HG03095 (cell line): ENCODE data around the gene PLIN5.
"Not testable (repeated sequence)": the region's sequence is repeated elsewhere in the genome, so short reads cannot be mapped to it uniquely, and the experiment has no call there.

Experiments used
- ATAC-seq: cut with Tn5 transposase; IDR thresholded peaks from one replicate; pipeline ENCODE4 v1.9.1; 2021; ENCODE audit warnings: moderate library complexity; ENCODE audit not compliant: unreplicated experiment

Gene PLIN5

DNA sequence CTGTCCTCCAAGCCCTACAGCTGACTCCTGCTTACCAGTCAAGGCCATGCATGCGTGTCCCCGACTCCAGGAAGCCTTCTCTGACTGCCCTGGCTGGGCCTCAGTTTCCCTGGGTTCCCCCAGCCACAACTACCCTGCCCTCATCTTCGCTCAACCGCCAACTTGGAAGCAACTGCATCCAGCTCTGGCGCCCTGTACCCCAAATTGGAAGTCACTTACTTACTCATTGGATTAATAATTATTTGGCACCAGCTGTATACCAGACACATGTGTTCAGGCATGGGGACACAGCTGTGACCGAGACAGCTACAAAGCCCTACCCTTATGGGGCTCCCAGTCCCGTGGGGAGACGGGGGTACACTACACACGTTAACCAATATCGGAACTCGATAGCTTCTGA, 35.4 kb upstream of the PLIN5 start:
- ATAC-seq, result no peak

- no peak for ATAC-seq
These were observed 33.9 kb upstream of the PLIN5 start for GRCh38 chr19:4568886-4569285.

GRCh38 chr19:4567584-4568071, 32.6 kb upstream of the PLIN5 start:
- ATAC-seq, result no peak

GRCh38 chr19:4566402-4567051, 31.5 kb upstream of the PLIN5 start:
- no peak for ATAC-seq

DNA sequence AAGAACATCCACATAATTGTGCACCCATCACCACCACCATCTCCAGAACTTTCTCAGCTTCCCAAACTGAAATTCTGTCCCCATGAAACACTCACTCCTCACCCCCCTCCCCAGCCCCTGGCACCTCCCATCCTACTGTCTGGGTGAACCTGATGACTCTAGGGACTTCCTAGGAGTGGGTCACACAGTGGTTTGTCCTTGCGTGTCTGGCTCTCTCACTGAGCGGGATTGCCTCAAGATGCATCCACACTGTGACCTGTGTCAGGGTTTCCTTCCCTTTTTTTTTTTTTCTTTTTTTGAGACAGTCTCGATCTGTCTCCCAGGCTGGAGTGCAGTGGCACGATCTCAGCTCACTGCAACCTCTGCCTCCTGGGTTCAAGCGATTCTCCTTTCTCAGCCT, 28.5 kb upstream of the PLIN5 start:
- ATAC-seq, result not testable (repeated sequence)

GRCh38 chr19:4562085-4562484, 27.1 kb upstream of the PLIN5 start:
- ATAC-seq, result not testable (repeated sequence)

- ATAC-seq, result no peak
These were observed 24.5 kb upstream of the PLIN5 start, which contains the start of gene SEMA6B for GRCh38 chr19:4559569-4559968. TSS of gene SEMA6B (minus strand) at chr19:4559684. CDS start at chr19:4558457, 1,227 bp downstream.

- ATAC-seq, result no peak
These were observed 23.2 kb upstream of the PLIN5 start for GRCh38 chr19:4557971-4558941.

DNA sequence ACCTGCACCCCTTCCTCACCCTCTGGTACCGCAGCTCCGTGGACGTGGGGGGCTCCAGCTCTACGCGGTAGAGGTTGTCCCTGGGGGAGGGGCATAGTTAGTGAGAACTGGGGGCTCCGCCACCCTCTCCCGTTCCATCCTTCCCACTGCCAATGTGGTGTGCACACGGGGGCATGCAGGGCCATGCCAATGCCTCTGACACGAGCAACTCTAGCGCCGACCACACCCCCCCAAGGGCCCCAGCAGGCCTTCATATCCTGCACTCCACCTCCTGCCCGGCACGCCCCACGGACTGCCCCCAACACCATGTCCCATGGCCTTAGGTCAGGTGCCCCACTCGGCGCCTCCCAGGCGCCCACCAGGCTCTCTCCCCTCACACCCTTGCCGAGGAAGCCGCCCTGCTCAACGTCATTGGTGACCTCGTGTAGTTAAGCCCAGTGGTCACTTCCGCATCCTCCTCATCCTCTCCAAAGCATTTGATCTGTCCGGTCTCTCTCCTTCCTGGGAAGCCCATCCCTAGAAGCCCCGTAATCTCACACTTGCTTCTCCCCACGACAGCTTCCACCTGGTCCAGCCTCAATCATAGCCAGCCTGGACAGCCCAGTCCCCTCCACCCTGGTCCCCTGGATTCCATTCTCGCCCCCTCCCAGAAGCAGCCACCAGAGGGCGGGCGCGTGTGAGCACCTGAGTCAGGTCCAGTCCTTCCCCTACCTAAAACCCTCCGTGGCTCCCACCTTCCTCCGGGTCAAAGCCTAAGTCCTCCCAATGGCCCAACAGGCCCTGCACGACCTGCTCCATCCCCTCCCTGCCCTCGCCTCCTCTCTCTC, 22.3 kb upstream of the PLIN5 start:
- ATAC-seq, result no peak

- ATAC-seq, result no peak
These were observed 21.6 kb upstream of the PLIN5 start for GRCh38 chr19:4556597-4557127.

DNA sequence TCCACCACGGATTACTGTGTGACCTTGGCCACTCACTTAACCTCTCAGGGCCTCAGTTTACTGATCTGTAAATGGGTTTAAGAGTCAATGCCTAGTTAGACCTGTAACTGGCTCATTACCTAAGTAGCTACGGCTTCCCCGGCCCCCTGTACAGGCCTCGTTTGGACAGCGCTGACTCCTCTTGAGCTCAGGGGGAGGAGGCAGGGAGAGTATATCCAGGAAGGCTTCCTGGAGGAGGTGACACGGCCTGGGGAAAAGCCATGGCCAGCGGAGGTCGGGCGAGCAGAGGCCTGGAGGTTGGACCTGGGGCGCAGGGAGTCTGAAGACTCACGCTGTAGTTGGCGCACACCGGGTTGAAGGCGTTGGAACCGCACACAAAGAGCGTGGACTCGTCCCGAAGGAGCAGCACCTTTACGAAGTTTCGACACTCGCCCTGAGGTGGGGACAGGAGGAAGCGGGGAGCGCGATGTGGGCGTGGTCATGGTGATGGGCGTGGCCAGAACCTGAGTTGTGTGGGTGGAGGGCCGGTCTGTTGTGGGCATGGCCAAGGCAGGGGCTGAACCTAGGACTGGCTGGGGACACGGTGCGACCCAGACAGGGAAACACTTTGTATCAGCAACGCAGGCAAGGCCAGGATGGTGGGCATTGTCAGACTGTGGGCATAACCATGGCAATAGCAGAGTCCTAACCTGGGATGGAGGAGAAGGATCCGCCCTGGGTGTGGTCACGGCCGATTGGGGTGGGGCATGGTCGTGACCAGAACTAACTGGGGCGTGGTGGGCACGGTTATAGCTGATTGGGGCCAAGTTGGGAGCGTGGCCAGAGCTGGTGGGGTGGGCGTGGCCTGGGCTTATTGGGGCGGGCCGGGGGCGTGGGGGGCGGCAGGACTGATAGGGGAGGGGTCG, 20.9 kb upstream of the PLIN5 start:
- ATAC-seq, result no peak

DNA sequence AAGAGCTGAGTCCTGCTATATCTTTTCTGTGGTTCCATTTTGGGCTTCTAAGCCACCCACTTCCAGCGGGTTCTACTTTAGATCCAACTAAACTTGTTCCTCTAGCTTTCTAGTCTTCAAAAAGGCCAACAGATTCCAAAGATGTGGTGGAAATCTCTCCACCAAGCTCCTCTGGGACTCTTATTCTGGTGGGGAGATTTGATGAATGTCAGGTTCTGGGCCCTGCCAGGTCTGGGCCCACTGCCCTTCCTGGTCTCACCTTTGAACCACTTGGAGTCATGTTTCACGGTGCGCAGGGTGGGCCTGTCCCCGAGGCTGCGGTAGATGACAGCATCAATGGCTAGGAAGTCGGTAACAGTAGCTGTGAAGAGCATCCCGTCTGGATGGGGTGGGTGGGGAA, 19.7 kb upstream of the PLIN5 start:
- ATAC-seq, result no peak

DNA sequence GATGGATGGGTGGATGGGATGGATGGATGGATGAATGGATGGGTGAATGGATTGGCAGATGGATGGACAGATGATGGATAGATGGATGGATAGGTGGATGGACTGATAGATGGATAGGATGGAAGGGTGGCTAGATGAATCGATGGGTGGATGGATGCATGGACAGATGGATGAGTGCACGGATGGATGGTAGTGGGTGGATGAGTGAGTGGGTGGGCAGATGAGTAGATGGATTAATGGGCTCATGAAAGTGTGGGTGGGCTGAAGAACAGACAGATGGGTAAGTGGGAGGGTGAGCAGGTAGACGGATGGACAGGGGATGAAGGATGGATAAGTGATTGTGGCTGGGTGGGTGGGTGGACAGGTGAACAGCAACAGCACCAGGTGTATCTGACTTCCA, 18.8 kb upstream of the PLIN5 start:
- no peak for ATAC-seq

GRCh38 chr19:4553092-4553695, 18.2 kb upstream of the PLIN5 start:
- no peak for ATAC-seq

DNA sequence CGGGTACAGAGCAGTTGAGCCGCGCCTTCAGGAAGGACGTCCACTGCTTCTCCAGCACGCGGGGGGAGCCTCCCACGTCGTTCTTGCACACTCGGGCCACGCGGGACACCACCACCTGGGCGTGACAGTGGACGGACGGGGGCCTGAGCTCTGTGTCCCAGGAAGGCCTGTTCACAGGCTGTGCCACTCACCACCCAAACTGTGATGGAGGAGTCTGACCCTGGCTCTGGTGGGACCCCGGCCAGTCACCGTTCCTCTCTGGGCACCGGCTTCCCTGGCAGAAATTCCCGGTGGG, 17.4 kb upstream of the PLIN5 start:
- ATAC-seq, result no peak

DNA sequence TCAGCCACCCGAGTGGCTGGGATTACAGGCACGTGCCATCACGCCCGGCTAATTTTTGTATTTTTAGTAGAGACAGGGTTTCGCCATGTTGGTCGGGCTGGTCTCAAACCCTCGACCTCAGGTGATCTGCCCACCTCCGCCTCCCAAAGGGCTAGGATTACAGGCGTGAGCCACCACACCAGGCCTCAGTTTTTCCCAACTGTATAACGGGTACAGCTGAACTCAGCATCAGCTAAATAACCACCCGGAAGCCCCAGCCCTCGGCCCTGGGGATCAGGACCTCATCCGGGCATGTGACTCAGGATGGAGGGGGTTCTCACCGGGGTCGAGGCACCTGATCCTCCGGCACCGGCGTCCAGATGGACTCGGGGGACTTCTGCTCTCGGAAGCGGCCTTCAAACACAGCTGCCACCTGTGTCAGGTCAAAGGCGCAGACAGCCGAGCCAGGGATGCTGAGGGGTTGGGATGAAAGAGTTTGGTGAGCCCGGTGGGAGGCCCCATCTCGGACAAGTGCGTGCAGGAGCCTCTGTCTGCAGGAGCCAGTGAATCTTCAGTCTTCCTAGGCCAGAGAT, 15.5 kb upstream of the PLIN5 start:
- ATAC-seq, result no peak

DNA sequence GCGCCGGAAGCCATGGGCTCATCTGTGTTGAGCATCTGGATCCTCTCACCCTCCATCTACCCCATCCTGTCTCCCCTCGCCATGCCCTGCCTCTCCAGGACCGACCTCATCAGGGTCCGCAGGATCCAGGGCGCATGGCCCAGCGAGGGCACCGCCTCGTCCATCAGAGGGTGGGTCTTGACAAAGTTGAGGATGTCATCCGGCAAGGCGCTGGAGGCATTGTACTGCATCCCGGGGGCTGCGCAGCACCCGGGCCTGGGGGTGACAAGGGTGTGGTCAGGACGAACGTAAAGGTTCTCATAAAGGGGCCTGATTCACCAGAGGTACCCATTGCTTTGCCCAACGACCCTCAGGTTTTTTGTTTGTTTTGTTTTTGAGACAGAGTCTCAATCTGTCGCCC, 15.0 kb upstream of the PLIN5 start:
- no peak for ATAC-seq

GRCh38 chr19:4548238-4548584, 13.2 kb upstream of the PLIN5 start:
- ATAC-seq, result no peak
